Measurements from ENCODE around the gene LCOR. TPM values are rescaled to one million over a fixed set of nuclear protein-coding genes. Genes with fewer than 3 reads are reported as not detected.
"Not testable (repeated sequence)": the region's sequence is repeated elsewhere in the genome, so short reads cannot be mapped to it uniquely, and the experiment has no call there.

Gene LCOR
- 10.6 and 12.8 TPM in 2 replicates for total RNA-seq (2014; rRNA removed; shearing (Covaris generic))
- 6.4 and 9.1 TPM in 2 replicates for polyA plus RNA-seq (2015; cell fraction: cytosol; rRNA removed)
- 14.1 and 14.7 TPM in 2 replicates for polyA plus RNA-seq (2015; cell fraction: nucleus; rRNA removed)

DNA sequence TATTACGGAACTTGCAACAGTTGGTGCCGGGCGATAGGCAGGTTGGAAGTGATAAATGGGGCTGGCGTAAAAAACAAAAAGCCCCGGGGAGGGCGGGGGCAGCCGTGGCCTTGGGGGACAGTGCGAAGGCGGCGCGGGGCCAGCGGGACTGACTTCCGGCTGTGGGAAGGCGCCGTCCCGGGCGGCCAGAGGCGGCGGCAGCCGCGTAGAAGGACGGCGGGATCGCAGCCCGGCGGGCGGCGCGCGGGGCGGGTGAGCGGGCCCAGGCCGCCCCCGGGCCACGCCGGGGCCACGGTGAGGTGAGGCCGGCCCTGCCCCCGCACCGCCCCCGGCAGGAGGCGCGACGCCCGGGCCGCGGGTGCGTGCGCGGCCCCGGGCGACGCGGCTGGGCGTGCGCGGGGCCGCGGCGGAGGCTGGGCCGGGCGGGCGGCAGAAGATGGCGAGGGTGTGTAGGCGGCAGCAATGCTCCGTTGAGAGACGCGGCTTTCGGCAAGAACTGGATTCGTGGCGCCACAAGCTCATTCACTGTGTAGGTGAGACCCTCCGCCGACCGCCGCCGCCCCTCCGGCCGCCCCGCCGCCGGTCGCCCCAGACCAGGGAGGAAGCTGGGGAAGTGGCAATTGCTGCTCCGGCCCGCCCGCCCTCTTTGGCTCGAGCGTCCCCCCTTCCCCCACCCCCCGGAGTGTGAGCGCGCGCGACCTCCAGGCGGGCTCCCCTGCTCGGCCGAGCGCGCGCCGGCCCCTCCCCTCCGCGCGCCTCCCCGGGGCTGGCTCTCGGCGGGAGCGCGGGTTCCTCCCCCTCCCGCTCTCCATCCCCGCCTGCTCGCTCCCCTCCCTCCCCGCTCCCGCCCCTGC is at the start of gene LCOR:
Gene LCOR, plus strand, starts transcription at position 432 of the 854 bp plus-strand sequence. CDS start 116,760 bp downstream, outside the sequence.
- peak; percentile 75 for DNase-seq (ENCODE audit: low read depth)

DNA sequence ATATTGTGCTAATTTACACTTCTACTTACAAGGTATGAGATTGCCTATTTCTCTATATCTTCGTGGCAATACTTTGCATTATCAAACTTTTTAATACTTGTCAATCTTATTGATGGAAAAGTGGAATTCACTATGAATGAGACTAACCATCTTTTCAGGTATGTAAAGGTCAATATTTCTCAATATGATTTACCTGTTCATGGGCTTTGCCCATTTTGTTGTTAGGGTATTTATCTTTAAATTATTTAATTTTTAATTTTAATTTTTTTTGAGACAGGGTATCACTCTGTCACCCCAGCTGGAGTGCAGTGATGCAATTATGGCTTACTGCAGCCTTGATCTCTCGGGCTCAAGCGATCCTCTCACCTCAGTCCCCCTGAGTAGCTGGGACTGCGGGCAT is 47.8 kb upstream of the LCOR start:
- DNase-seq (ENCODE audit: low read depth), result no peak

DNA sequence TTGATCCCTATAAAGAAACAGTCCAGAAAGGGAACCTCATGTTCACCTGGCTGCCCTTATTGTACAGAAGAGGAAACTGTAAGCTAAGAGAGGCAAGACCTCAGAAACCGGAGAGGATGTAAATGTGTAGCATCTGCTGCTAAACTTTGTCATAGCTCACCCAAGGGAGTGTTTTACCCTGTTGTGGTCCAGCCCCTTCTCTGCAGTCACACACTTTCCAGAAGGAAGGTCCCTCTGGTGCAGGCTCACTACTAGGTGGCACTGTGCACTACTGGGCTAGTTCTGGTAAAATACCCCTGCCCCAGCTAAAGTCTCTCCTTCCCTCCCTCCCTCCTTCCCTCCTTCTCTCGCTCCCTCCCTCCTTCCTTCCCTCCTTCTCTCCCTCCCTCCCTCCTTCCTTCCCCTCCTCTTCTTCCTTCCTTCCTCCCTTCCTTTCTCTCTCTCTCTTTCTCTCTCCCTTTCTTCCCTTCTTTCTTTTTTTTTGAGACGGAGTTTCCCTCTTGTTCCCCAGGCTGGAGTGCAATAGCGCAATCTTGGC is 42.5 kb upstream of the LCOR start:
- DNase-seq (ENCODE audit: low read depth), result no peak

DNA sequence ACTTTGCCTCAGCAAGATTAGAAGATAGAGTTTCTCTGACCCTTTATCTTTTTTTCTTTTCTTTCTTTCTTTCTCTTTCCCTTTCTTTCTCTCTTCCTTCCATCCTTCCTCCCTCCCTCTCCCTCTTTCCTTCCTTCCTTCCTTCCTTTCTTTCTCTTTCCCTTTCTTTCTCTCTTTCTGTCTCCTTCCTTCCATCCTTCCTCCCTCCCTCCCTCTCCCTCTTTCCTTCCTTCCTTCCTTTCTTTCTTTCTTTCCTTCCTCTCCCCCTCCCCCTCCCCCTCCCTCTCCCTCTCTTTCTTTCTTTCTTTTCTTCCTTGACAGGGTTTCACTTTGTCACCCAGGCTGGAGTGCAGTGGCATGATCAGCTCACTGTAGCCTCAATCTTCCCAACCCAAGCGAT is 40.2 kb upstream of the LCOR start:
- DNase-seq (ENCODE audit: low read depth), result no peak

DNA sequence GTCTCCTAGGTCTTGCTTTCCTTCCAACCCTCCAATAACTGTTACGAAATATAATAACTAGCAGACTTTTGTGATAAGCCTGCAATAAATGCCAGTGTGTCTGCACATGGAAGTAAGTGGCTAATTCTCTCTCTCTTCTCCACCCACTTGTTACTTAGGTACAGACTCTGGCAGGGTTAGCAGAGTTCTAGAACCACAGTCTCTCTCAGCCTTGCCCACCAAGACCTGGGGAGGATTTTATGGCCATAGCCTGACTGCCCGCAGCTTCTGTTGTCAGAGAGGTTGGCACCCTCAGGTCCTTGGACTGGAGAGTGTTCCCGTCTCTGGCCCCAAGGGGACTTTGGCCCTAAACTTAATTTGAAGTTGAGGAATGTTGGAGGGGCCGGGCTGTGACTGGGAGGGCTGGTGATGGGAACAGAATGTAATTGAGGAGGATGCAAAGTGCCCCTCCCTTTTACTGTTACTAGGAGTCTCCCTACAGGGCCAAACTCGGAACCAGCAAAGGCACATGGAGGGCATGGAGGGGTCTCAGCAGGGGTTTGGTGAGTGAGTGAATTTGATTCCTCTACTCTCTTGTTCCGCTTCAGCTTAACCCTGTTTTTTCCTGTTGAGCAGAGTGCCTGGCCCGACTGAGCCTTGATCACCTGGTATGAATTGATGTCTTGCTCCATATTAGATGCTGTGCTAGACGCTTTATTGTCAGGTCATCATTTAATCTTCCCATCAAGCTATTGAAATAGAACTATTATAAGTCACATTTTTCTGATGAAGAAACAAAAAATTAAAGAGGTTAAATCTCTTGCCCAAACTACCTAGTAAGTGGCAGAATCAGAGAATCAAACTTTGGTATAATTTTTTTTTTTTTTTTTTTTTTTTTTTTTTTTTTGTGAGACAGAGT is 37.0 kb upstream of the LCOR start:
- no peak for DNase-seq (ENCODE audit: low read depth)

DNA sequence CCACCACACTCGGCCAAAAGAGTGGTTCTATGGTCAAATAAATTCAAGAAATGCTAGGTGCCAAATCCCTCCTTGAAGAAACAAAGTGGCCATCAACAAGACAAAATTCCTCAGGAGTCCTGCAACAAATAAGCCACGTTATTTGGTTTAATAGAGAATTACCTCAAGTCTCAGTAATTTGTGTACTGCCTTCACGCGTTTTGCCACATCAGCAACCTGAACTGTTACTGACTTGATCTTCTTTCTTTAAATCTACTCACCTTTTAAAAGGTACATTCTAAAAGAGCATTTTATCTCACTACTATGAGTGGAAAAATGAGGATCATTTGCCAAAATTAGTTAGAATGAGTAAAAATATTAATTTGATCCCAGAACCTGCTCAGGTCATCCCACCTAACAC is 34.6 kb upstream of the LCOR start:
- DNase-seq (ENCODE audit: low read depth), result no peak

DNA sequence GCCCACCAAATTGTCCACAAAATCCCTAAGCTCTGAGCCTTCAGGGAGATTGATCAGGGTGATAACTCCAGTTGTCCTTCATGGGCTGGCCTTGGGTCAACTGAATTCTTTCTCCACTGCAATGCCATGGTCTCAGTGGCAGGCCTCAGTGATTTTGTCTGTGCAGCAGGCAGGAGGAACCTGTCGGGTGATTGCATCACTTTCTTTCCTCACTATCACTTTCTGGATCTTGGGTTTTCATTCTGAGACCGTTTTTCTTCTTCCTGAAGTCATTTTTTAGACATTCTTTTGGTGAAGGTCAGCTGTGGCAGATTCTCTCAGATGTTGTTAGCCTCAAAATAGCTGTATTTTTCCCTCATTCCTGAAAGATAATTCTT is 28.8 kb upstream of the LCOR start:
- DNase-seq (ENCODE audit: low read depth), result no peak

DNA sequence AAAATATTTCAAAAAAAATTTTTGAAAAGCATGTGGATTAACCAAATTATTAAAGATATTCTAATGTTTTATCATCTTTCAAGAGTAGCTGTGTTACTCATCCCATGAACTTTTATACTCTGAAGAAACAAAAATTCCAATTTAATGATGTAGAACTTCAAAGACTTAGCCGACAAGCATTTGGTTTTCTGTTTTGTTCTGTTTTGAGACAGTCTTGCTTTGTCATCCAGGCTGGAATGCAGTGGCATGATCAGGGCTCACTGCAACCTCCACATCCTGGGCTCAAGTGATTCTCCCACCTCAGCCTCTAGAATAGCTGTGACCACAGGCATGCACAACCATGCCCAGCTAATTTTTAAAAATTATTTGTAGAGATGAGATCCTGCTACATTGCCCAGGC is 17.8 kb upstream of the LCOR start:
- peak; percentile 89 for DNase-seq (ENCODE audit: low read depth)

DNA sequence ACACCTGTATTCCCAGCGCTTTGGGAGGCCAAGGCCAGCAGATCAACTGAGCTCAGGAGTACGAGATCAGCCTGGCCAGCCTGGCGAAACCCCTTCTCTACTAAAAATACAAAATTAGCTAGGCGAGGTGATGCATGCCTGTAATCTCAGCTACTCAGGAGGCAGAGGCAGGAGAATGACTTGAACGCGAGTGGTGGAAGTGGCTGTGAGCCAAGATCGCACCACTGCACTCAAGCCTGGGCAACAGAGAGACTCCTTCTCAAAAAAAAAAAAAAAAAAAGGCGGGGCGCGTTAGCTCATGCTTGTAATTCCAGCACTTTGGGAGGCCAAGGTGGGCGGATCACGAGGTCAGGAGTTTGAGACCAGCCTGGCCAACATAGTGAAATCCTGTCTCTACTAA is 13.1 kb upstream of the LCOR start:
- not testable (repeated sequence) for DNase-seq (ENCODE audit: low read depth)

DNA sequence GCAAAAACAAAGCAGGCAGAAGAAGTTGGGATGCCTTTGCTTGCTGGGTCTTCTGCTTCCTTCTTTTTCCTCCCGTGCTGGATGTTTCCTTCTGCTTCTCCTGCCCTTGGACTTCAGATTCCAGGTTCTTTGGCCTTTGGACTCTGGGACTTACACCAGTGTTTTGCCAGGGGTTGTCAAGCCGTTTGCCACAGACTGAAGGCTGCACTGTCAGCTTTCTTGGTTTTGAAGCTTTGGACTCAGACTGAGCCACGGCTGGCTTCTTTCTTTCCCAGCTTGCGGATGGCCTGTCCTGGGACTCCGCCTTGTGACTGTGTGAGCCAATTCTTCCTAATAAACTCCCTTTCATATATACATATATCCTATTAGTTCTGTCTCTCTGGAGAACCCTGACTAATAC is 11.3 kb upstream of the LCOR start:
- DNase-seq (ENCODE audit: low read depth), result no peak

DNA sequence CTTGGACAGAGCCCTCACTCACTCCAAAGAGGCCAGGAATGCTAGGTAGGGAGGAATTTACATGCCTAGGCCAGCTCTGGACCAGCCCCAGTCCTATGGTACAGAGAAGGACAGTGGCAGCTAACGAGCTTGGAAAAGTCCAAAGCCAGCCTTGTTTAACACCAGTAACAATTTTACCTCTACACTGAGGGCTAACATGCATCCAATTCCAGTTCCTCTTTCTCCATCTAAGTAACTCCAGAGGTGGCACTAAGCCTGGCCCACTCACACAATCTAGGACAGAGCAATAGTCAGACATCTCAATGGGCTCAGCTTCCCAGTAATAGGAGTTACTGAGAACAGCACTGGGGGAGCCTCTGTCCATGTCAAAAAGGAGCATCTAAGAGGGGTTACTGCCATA is 5.7 kb upstream of the LCOR start:
- DNase-seq (ENCODE audit: low read depth), result no peak

DNA sequence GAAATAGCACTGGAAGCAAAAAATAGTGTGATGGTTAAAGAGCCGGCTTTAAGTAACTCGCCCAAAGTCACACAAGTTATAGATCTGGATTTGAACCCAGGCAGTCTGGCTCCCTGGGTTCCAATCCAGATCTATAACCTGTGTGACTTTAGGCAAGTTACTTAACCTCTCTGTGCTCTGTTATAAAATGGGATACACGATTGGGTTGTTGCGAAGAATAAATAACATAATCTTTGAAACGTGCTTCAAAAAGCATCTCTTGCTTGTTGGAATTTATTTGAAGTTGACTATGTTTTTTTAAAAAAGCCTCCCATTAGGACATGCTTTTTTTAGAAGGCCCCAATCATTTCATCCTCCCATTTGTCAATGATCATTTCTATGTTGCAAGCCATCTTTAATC is 3.5 kb upstream of the LCOR start:
- DNase-seq (ENCODE audit: low read depth), result no peak

DNA sequence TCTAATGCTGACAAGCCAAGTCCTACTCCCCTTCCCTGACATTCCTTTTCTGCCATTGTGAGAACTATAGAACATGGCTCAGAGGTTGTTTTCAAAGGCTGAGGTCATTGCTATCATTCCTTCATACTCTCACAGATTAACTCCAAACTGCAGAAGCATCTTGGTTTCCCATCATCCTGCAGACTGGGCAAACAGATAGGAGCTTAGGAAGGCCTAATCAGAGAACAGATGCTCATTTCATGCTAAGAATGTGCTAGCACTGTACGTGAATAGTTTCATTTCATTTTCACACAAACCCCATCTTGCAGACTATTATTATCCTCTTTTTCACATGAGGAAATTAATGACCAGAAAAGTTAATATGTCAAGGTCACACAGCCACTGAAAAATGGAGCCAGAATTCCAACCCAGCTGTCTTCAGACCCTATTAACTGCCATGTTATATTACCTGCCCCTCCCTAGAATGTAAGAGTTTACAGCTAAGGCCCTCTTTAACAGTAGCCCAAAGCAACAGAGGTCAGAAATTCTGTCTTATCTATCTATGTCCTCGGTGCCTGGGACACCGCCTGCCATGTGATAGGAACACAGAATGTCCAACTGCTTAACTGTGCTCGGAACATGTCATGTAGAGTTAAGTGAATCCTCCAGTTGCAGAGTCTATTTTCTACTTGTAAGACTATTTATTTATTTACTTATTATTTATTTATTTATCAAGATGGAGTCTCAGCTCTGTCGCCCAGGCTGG is 2.9 kb upstream of the LCOR start:
- DNase-seq (ENCODE audit: low read depth), result no peak

DNA sequence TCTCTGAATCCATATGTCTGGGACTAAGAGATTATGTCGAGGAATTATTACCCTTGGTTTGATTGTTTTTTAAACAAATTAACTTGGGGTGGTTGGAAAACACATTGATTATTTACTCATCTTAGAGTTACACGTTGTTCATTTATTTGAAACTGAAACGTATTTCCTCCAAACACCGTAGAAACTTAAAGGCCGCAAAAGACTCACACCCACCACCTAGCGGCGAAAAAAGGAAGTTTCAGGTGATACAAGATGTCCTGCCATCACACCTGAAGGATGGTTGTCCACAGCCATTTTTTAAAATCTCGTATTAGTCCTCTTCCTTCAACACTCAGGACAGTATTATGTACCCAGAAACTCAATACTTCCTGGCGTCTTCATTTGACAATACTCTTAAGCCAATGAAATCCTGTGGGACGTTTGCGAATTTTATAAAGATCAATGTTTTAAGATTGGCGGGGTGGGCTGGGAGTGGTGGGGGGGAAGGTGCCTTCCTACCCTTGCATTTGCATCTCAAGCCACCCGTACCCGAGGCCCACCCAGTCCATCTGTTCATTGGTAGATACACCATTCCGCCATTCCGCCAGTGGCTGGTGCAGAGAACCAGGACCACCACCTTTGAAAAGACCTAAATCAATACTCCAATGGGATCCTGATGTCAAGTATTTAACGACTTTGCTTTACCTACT is 1.4 kb upstream of the LCOR start:
- DNase-seq (ENCODE audit: low read depth), result peak; percentile 55

DNA sequence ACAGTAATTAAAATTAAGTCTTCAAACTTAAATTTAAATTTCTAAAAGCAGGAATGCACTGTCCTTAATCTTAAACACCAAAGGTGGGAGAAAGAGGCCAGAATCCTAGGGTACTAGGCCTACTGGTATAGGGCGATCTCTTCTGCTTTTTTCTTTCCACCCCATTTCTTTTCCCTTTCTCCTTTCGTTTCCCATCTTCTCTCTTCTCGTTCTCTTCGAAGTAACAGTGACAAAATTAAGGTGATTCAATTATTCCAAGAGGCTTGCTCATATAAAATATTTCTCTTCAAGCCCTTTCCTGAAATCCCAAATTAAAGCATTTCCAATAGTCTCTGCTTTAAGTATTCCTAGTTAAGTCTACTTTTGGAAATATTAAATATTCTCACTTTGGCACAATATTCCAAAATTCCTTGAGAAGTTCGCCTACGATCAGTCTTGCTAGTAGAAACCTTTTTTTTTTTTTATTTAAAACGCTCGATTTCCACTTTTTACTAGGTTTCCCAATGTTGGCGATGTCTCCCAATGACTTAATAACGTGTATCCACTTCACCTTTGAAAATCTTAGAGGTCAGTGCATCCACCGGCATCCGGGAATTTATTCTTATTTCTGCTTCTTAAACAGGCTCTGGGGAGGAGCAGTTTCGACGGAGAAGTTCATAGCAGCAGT is 765 bp upstream of the LCOR start:
- no peak for DNase-seq (ENCODE audit: low read depth)

DNA sequence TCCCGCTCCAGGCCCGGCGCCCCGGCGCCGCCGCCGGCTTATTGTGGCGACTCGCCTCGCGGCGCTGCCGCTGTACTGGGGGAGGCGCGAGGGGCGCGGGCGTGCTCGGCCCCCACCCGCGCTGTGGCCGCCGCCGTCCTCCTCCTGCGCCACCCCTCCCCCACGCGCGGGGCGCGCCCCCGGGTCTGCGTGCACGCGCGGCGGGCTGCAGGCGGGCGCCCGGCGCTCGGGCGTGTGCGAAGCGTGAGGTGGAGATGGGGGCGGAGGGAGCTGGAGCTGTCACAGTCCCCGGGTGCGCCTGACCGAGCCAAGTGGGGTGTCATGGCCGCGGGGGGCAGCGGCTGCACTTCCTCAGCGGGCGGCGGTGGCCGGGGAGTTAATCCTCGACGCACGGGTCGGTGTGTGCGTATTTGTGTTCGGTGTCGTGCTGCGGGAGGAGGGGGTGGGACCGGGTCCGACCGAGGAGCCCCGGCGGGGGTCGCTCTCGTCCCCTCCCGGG is 672 bp downstream of the LCOR start:
- peak; percentile 52 for DNase-seq (ENCODE audit: low read depth)

DNA sequence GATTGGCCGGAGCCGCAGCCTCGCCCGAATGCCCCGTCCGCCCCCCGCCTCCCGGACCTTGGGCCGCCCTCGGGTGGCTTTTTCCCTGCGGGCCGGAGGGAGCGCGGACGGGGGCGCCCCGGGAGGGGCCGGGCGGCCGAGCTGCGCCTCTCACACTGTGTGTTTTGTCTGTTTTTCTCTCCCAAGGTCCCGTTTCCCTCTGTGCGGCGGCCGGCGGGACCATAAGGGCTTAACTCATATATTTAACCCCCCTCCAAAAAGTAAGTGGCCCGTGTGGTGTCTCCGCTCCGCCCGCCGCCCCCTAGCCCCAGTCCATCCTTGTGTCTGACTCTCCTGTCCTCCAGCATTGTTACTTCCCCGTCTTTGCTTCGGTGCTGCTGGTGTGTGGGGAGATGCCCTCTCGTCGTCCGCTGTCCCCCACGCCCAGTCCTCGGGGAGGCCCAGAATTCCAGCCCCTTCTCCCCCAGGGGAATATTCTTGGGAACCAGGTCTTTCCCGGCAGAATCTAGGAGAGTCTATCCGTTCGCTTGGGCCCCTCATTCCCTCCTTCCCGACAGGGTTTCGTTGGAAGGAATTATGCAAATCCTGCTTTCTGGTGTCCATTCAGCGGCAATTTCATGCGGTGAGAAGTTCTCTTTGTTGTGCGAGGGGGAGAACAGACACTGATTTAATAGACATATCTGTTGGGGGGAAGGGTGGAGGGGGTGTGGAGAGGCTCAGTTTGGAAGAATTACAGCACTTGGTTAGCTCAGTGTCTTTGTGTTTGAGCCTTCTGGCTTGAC is 1.3 kb downstream of the LCOR start:
- DNase-seq (ENCODE audit: low read depth), result no peak

DNA sequence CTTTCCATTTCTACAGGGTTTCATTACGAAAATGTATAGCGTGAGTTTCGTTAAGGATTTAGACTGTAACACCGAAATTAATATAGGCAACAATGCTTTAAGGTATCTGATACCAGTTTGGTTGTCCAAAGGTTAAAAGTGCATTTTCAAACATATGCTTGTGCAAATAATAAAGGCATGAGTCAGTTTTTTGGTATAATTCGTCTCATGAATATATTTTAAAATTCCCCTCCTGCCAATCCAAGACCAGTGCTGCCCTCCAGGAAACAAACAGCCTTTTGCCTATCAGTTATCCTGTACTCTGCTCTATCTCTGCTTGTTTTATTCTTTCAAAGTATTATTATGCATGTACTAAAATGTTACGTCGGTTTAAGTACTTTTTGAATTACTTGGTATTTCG is 2.0 kb downstream of the LCOR start:
- no peak for DNase-seq (ENCODE audit: low read depth)

DNA sequence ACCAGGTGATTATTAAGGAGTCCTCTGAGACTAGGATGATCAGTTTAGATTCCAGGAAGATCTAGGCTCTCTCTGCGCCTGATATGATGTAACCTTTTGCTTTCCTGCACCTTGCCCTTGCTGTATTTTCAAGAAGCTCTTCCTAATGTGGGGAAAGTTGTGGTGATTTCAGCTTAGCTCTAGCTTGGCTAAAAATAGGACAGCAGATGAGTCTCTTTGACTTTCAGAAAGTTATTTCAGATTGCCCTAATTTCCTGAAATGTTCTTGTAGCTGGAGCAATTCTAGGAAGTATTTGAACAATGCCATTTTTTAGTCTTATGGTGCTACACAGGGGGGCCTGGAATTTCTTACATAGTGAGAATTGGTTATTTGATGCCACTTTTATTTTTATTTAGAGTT is 3.8 kb downstream of the LCOR start:
- DNase-seq (ENCODE audit: low read depth), result no peak

Data from HT1080 (cell line).